Testis (tissue), 3 donors: ENCODE measurements around the gene CFAP97. TPM values are rescaled to one million over a fixed set of nuclear protein-coding genes. Genes with fewer than 3 reads are reported as not detected.
A peak's percentile ranks its signal among the peaks of the same experiment; 100 is the strongest.

Experiments used
- DNase-seq: peaks from one replicate; pipeline ENCODE4 v3.0.0-alpha.2; 2019
- H3K27ac ChIP-seq, 2 donors: fragments of 200-600 bp; sonication (generic); one replicate each; pipeline ENCODE4 v1.5.1; 2019
- H3K27me3 ChIP-seq: fragments of 200-600 bp; sonication (generic); one replicate; pipeline ENCODE4 v1.5.1; 2019
- H3K36me3 ChIP-seq: fragments of 200-600 bp; sonication (generic); one replicate; pipeline ENCODE4 v1.5.1; 2017; ENCODE audit warnings: low read depth; ENCODE audit errors: missing control alignments
- H3K4me1 ChIP-seq: fragments of 200-600 bp; sonication (generic); one replicate; pipeline ENCODE4 v1.5.1; 2019
- H3K4me3 ChIP-seq, 2 donors: fragments of 200-600 bp; sonication (generic); one replicate each; pipeline ENCODE4 v1.5.1; 2017 to 2019
- H3K9me3 ChIP-seq: fragments of 200-600 bp; sonication (generic); one replicate; pipeline ENCODE4 v1.5.1; 2017
- CTCF ChIP-seq, 3 experiments: fragments of 450-650 bp in 2 of 3; fragments of 200-600 bp in 1 of 3; sonication (generic) in 1 of 3; IDR thresholded peaks; one replicate each; pipeline ENCODE4 v1.5.1; 2016 to 2019; ENCODE audit warnings: antibody characterized with exemption in 3 of 3, mild to moderate bottlenecking in 2 of 3, moderate library complexity in 1 of 3
- POLR2A ChIP-seq: fragments of 450-650 bp; IDR thresholded peaks from one replicate; pipeline ENCODE4 v1.6.1; 2017; ENCODE audit warnings: antibody characterized with exemption, mild to moderate bottlenecking, moderate library complexity
- WGBS, 2 donors: methylation state at CpG; one replicate each; pipeline ENCODE4 v1.1.5; 2018; 5-methylcytosine and 5-hydroxymethylcytosine counted together
- intact Hi-C: fragments of 100-400 bp; cut with DNase I; formaldehyde crosslinking; loops from one replicate; pipeline ENCODE4 v1.15.1; 2023; ENCODE audit warnings: low total_unique reads
- polyA plus RNA-seq: library from polyadenylated mRNA; stranded (reverse); fragments of 350-450 nt; fragmentation: Illumina TruSeq; extraction: RNeasy Lipid Tissue Mini Kit (QIAGEN cat#74804); gene quantifications from one replicate; pipeline ENCODE4 v1.2.3, GENCODE V29; 2014; ENCODE audit warnings: low read depth, low replicate concordance; ENCODE audit not compliant: insufficient read depth
- total RNA-seq, 2 donors: library from RNA; depleted of rRNA; stranded (reverse); fragments of >200 nt; gene quantifications; one replicate each; pipeline ENCODE4 v1.2.3, GENCODE V29; 2016

The CFAP97 gene
- total and polyA plus RNA-seq, 3 donors from 2014 or later: 49.4 to 59.7 (median 54.5) TPM

GRCh38 chr4:185142912-185143600 is 60.7 kb downstream of the CFAP97 start, which contains the start of gene SLC25A4:
Gene SLC25A4 (plus strand): TSS chr4:185143266. CDS start chr4:185143373, 107 bp downstream.
- Histone ChIP-seq H3K27ac (peak within 1 kb of the TSS; percentile 59 to 74), H3K4me3 (peak within 1 kb of the TSS; percentile 72 to 78), H3K4me1 (peaks cover 29% of the 10 kb centered on the region), H3K27me3 (no peaks in the 10 kb centered on the region), H3K36me3 (no peaks in the 10 kb centered on the region), H3K9me3 (no peaks in the 10 kb centered on the region)
- DNase-seq: peak; percentile 90
- TF ChIP-seq CTCF (IDR thresholded peaks at IDR 0.05) (peak; percentile 30 to 68 (median 37)), POLR2A (peak; percentile 73)
- intact Hi-C loops: no loop called here
- 1% methylated on average over 38 of the region's 87 CpGs; no CpG with 5 or more reads in 1 of the 2 donors for WGBS, 2 donors

GRCh38 chr4:185142564-185142911 is 61.3 kb downstream of the CFAP97 start:
- Histone ChIP-seq H3K27ac (peak overlapping the region; percentile 59 to 74), H3K4me1 (peaks cover 32% of the 10 kb centered on the region), H3K9me3 (no peaks in the 10 kb centered on the region), H3K36me3 (no peaks in the 10 kb centered on the region), H3K4me3 (peak overlapping the region; percentile 72 to 78), H3K27me3 (no peaks in the 10 kb centered on the region)
- no peak for DNase-seq
- no peak for TF ChIP-seq CTCF (IDR thresholded peaks at IDR 0.05)
- TF ChIP-seq POLR2A: no peak
- intact Hi-C loops: no loop called here
- 3 to 21% methylated on average over 7 to 11 of the region's 11 CpGs for WGBS, 2 donors

- no peaks in the 10 kb centered on the region for H3K27me3 ChIP-seq
- TF ChIP-seq CTCF (IDR thresholded peaks at IDR 0.05) (no peak), POLR2A (no peak)
- H3K27ac ChIP-seq: no peak overlapping the region
- no peaks in the 10 kb centered on the region for H3K36me3 ChIP-seq
- H3K4me1 ChIP-seq: peaks cover 34% of the 10 kb centered on the region
- H3K9me3 ChIP-seq: no peaks in the 10 kb centered on the region
- no peak overlapping the region for H3K4me3 ChIP-seq
- intact Hi-C loops: no loop called here
- no peak for DNase-seq
- 74 to 87% methylated on average over 6 of the region's 6 CpGs for WGBS, 2 donors
Observed at GRCh38 chr4:185141777-185142176, 62.0 kb downstream of the CFAP97 start.

GRCh38 chr4:185139736-185140135 is 64.1 kb downstream of the CFAP97 start:
- Histone ChIP-seq H3K27ac (no peak overlapping the region), H3K9me3 (no peaks in the 10 kb centered on the region), H3K4me3 (no peak overlapping the region), H3K4me1 (peaks cover 23% of the 10 kb centered on the region), H3K27me3 (no peaks in the 10 kb centered on the region), H3K36me3 (no peaks in the 10 kb centered on the region)
- intact Hi-C loops: no loop called here
- no peak for DNase-seq
- WGBS, 2 donors: 79 to 81% methylated on average over 6 of the region's 6 CpGs
- TF ChIP-seq POLR2A: no peak

GRCh38 chr4:185138161-185138560 is 65.6 kb downstream of the CFAP97 start:
- DNase-seq: no peak
- no peak overlapping the region for H3K4me3 ChIP-seq
- no peaks in the 10 kb centered on the region for H3K36me3 ChIP-seq
- 30 to 32% methylated on average over 10 of the region's 10 CpGs for WGBS, 2 donors
- H3K27ac ChIP-seq: peak overlapping the region; percentile 76 to 81
- no peak for TF ChIP-seq POLR2A
- TF ChIP-seq CTCF (IDR thresholded peaks at IDR 0.05): no peak
- H3K4me1 ChIP-seq: peaks cover 17% of the 10 kb centered on the region
- no peaks in the 10 kb centered on the region for H3K9me3 ChIP-seq
- no peaks in the 10 kb centered on the region for H3K27me3 ChIP-seq
- intact Hi-C loops: no loop called here
